Activated CD8-positive, alpha-beta memory T cell treated with anti-CD3 and anti-CD28 coated beads for 36 hours (primary cell): ENCODE data around the gene DAGLB. TPM values are rescaled to one million over a fixed set of nuclear protein-coding genes. Genes with fewer than 3 reads are reported as not detected.

ENCODE experiments used
- CTCF ChIA-PET: fragments of 350-600 bp; sonication (Branson Sonifier 250); formaldehyde crosslinking; loops from one replicate; lab custom pipeline; 2021; ENCODE audit warnings: antibody characterized with exemption; lab: Charles Lee
- POLR2A ChIA-PET: fragments of 350-600 bp; sonication (Branson Sonifier 250); formaldehyde crosslinking; loops from one replicate; lab custom pipeline; 2021; ENCODE audit warnings: antibody characterized with exemption; lab: Charles Lee
- total RNA-seq, 2 experiments: library from RNA; stranded (reverse); gene quantifications; one replicate each; pipeline ENCODE4 v1.2.3, GENCODE V29; 2021

The DAGLB gene
- total RNA-seq, 2 experiments from 2014 or later, result 17.0 to 17.3 TPM

DNA sequence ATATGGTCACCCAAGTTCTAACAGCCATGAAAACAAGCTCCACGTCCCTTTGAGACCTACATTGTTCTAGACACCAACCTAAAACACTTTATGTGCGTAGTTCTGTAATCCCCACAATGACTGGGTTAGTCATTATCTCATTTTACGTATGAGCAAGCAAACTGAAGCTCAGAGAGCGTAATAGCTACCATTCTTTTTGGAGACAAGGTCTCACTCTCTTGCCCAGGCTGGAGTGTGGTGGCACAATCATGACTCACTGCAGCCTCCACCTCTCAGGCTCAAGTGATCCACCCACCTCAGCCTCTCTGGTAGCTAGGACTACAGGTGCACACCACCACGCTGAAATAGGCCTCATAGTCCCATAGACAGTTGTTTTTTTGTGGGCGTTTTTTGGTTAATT, 10.5 kb downstream of the DAGLB start:
- ChIA-PET CTCF (interaction anchor here (0.6 to 0.7 kb wide), 3 partner anchors 36 to 1763 kb away, joined by 3 to 4 read pairs (median 3); no protein-coding TSS in a partner anchor), POLR2A (interaction anchor here (0.6 to 0.9 kb wide), 2 partner anchors 11 kb away, joined by 3 to 5 read pairs; partner anchors contain the start of gene DAGLB)

- ChIA-PET POLR2A (interaction anchor here (0.7 to 0.9 kb wide), 2 partner anchors 12 to 13 kb away, joined by 3 read pairs; partner anchors contain the start of gene DAGLB), CTCF (interaction anchor here (0.7 kb wide), 1 partner anchor 53 kb away, joined by 3 read pairs; no protein-coding TSS in a partner anchor)
Measured at GRCh38 chr7:6436385-6436685, 11.4 kb downstream of the DAGLB start.

DNA sequence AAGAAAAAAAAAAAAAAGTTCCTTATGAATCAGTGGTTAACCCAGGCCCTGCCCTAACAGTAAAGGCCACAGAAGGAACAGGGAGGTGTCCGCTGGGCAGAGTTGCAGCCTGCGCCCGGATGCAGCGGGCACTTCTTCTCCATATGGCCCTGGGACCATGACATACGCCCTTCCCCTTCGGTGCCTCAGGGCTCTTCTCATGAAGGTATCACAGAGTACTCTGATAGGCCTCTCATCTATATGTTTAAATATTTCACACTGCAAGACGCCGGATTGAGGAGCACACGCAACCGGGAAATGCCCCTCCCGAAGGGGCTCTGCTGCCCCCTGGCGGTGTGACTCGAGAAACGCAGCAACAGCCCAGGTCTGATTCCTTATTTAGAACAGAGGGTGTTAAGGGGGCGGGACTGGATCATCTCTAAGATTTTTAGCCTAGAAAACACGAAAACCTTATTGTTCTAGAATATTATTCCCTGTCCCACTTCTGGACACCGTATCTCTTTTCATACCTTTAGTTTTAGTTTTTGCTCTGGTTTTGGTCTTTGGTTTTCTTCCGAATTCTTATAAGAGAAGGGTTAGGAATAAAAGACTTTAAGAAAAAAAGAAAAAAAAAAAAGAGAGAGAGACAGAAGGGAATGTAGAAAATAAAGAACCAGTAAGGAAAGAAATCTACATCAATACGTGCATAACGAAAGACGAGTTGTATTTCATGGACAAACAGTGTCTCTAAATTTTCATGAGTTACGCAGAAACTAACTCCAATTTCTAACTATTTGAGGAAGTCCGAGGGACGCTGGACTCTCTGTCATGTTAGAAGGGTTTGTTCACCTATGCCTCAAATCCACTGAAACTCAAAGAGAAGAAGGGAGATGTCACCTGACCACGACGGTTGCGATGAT, 12.0 kb downstream of the DAGLB start:
- CTCF ChIA-PET, result interaction anchor here (0.6 to 1.1 kb wide), 6 partner anchors 12 to 416 kb away, joined by 3 to 7 read pairs (median 4); partner anchors contain the start of gene DAGLB
- POLR2A ChIA-PET, result interaction anchor here (0.7 kb wide), 1 partner anchor 12 kb away, joined by 3 read pairs; no protein-coding TSS in a partner anchor

- ChIA-PET CTCF (interaction anchor here (0.8 to 1.1 kb wide), 2 partner anchors 10 to 42 kb away, joined by 3 read pairs; no protein-coding TSS in a partner anchor), POLR2A (no interaction called here)
Measured at GRCh38 chr7:6433784-6434615, 13.8 kb downstream of the DAGLB start.

DNA sequence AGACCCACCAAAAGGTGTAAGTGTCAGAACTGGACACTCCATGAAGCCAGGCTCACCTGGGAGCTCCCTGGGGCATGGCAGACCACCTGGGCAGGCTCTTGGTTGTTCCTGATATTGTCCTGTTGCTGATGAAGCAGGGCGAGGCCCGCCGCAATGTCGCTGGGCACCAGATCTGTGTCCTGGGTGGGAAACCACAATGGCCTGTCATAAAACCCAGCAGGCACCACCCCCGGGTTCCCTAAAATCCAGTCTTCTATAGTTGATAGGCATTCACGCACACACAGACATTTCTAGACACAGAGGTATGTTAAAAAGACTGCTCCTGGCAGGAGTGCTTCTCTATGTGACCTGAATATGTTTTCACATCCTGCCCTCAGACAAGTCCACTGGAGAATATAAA, 15.0 kb downstream of the DAGLB start:
- CTCF ChIA-PET, result no interaction called here
- POLR2A ChIA-PET, result no interaction called here

- ChIA-PET POLR2A (no interaction called here), CTCF (no interaction called here)
Measured at GRCh38 chr7:6430974-6431373, 16.8 kb downstream of the DAGLB start.

DNA sequence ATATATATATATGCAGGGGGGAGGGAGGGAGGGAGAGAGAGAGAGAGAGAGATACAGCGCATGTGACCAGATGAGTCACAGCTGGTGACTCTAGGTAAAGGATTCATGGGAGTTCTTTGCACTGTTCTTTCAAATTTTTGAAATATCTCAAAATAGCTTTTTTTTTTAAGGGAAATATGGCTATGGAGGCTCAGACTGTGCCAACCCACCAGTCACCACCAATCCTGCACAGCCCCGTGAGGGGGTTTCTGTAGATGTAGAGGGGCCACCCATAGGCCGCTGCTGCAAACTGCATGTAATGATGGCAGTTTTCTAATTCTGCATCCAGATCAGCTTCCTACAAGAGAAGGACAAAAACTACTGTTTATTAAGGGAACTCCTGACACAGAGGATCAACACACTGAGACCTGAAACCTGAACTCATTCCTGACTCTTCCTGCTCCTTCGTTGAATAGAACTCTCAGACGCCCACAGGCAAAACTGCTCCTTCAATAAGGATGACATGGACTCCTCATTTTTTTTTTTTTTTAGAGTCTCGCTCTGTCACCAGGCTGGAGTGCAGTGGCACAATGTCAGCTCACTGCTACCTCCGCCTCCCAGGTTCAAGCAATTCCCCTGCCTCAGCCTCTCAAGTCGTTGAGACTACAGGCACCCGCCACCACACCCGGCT, 17.3 kb downstream of the DAGLB start:
- CTCF ChIA-PET, result no interaction called here
- POLR2A ChIA-PET, result interaction anchor here (0.6 kb wide), 1 partner anchor 127 kb away, joined by 3 read pairs; no protein-coding TSS in a partner anchor

- CTCF ChIA-PET, result no interaction called here
Measured at GRCh38 chr7:6425948-6426347, 21.8 kb downstream of the DAGLB start.

GRCh38 chr7:6423942-6424701, 23.6 kb downstream of the DAGLB start:
- ChIA-PET POLR2A (interaction anchor here (0.6 kb wide), 1 partner anchor 12 kb away, joined by 3 read pairs; no protein-coding TSS in a partner anchor), CTCF (interaction anchor here (1.1 kb wide), 1 partner anchor 11 kb away, joined by 3 read pairs; no protein-coding TSS in a partner anchor)

More at GRCh38 chr7:6425948-6426347, 21.8 kb downstream of the DAGLB start:
- POLR2A ChIA-PET, result no interaction called here

GRCh38 chr7:6422926-6423632, 24.7 kb downstream of the DAGLB start:
- POLR2A ChIA-PET, result interaction anchor here (0.6 kb wide), 1 partner anchor 13 kb away, joined by 3 read pairs; no protein-coding TSS in a partner anchor
- CTCF ChIA-PET, result no interaction called here

DNA sequence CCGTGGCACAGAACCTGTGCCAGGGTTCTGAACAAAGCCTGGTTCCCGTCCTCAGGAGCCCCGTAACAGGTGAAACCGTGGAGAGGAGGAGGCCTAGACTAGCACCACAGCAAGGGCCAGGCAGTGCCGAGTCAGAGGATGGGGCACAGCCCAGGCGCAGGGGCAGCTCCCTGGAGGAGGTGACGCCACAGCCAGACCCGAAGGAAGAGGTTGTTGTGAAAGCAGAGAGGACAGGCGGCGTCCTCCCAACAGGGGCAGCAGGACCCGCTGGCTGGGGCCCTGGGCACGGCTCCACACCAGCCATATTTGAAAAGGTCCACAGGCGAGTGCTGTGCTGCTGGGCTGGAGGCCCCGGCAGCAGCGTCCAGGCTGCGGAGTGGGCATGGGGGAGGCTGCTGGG, 25.7 kb downstream of the DAGLB start:
- POLR2A ChIA-PET, result no interaction called here
- CTCF ChIA-PET, result interaction anchor here (0.6 kb wide), 1 partner anchor 16 kb away, joined by 3 read pairs; no protein-coding TSS in a partner anchor

- POLR2A ChIA-PET, result no interaction called here
Measured at GRCh38 chr7:6420680-6421079, 27.1 kb downstream of the DAGLB start.

DNA sequence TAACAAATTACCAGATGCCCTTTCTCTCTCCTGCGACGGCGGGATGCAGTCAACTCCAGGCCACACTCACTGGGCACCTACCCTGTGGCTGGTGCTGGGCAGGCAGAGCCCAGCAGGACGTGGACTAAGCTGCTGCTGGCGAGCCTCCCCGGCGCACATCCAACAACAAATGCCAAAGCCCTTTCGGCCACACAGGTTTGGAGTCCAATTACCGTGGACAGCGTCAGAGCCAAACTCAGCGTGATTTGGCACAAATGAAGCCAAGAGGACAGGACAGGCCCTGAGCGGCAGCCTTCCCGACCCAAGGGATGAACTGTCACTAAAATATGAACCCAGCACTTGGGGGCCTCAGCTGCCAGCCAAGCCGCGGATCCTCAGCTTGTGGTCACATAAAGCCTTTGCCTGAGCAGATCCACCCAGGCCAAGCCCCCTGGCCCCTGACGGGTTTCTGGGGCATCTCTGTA, 28.4 kb downstream of the DAGLB start:
- POLR2A ChIA-PET, result no interaction called here
- CTCF ChIA-PET, result interaction anchor here (0.6 kb wide), 1 partner anchor 354 kb away, joined by 3 read pairs; no protein-coding TSS in a partner anchor

More at GRCh38 chr7:6420680-6421079, 27.1 kb downstream of the DAGLB start:
- CTCF ChIA-PET, result no interaction called here

DNA sequence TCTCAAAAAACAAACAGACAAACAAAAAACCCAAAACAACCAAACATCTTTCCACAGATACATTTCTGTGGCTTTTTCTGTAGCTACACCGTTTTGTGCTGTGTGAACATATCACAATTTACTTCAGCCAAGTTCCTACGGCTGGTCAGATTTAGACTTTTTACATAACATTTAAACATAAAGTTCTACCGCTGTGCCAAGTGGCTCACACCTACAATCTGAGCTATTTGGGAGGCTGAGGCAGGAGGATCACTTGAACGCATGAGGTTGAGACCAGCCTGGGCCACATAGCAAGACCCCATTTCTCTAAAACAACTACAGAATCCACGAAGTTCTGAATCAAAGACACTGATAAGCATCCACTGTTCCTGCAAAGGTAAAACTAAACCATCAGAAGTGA, 30.3 kb downstream of the DAGLB start:
- CTCF ChIA-PET, result no interaction called here
- POLR2A ChIA-PET, result no interaction called here

GRCh38 chr7:6416516-6417145, 31.1 kb downstream of the DAGLB start:
- POLR2A ChIA-PET, result no interaction called here

DNA sequence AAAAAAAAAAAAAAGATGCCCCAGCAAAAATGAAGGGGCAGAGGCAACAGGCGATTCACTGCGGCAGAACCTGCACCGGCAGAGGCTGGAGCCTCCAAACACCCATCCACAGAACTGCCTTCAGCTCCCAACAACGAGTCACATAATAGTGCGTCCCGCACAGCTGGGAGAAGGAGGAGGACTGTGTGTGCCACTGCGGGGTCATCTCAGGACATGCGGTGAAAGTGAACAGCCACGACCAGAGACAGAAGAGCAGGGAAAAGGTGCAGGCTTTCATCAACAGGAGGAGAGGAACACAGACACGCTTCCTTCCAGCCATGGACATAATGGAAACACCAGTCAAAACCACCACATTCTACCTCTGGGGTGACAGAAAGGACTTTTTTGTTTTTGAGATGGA, 34.1 kb downstream of the DAGLB start:
- POLR2A ChIA-PET, result no interaction called here
- CTCF ChIA-PET, result interaction anchor here (0.6 kb wide), 1 partner anchor 53 kb away, joined by 3 read pairs; no protein-coding TSS in a partner anchor

More at GRCh38 chr7:6416516-6417145, 31.1 kb downstream of the DAGLB start:
- CTCF ChIA-PET, result interaction anchor here (0.6 kb wide), 1 partner anchor 28 kb away, joined by 3 read pairs; no protein-coding TSS in a partner anchor
